ENCODE measurements around the gene NOXO1.
A peak's percentile ranks its signal among the peaks of the same experiment; 100 is the strongest.

Gene NOXO1

DNA sequence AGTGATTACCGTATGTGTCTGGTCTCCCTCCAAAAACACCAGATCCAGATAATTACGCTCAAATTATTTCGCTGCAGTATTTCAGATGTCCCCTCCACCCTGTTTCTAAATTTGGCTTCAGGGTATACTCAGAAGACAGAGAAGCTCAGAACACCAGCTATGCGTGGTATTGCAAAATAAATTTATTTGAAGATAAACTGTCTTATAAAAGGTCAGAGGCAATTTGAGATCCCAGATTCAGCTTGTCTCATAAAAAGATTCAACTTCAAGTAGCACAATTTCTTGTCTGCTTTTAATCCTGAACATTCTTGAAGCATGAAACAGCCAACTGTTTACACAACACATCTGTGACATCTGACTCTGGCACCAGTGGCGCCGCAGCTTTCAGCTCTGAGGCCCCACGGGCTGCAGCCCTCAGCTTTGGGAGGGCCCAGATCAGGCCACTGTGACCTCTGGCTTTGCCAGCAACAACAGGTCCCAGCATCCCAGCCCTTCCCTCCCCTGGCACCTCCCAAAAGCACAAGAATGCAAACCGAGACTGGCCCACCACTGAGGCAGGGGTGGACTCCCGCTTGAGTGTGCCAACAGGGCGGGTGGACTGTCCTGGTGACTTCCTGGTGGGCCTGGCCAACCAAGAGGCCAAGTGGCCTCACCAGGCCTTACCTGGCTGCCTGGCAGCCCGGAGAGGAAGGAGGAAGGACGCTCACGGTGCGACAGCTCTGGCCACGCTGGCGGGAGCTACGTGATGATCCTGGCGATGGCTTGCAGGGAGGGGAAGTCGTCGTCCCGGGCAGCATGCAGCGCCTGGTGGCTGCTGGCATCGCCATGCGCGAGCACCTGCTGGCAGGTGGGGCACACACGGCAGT, 16.5 kb upstream of the NOXO1 start:
- no peak for DNase-seq (ENCODE audit: low read depth)

DNA sequence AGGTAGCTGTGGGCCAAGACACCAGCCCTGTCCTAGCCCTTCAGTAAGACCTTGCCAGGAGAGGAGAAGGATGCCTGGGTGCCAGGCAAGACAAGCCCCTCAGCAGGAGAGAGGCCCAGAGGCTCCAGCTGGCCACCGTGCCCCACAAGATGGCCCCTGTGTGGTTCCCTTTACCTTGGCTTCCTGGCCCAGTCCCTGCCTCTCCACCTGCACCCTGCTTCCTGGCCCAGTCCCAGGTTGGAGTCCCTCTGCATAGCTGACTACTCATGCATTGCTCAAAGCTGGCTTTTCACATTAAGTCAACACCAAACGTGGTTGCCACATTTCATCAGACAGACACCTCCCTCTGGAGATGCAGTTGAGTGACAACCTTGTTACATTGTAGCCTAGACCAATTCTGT, 12.5 kb upstream of the NOXO1 start:
- DNase-seq (ENCODE audit: low read depth): no peak

- DNase-seq (ENCODE audit: low read depth): no peak
Measured at GRCh38 chr16:1992704-1993317, 11.5 kb upstream of the NOXO1 start.

- DNase-seq (ENCODE audit: low read depth): peak; percentile 94
Measured at GRCh38 chr16:1991948-1992703, 10.9 kb upstream of the NOXO1 start.

DNA sequence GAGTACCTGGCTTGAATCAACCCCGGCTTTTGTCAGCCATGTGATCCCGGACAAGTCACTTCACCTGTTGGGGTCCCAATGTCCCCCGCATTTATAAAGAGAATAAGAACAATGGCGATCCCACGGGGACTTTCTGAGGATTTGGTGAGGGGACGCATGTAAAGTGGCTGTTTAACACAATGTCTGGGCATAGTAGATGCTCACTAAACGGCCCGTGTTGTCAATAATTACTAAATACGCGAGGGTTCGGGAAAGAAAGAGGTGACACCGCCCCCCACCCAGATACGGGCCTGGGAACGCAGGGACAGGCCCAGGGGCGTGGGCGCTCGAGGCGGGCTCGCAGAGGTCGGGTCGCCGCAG, 10.3 kb upstream of the NOXO1 start:
- DNase-seq (ENCODE audit: low read depth): no peak

GRCh38 chr16:1991135-1991551, 9.9 kb upstream of the NOXO1 start:
- DNase-seq (ENCODE audit: low read depth): no peak

GRCh38 chr16:1990351-1991134, 9.3 kb upstream of the NOXO1 start:
- DNase-seq (ENCODE audit: low read depth): no peak

DNA sequence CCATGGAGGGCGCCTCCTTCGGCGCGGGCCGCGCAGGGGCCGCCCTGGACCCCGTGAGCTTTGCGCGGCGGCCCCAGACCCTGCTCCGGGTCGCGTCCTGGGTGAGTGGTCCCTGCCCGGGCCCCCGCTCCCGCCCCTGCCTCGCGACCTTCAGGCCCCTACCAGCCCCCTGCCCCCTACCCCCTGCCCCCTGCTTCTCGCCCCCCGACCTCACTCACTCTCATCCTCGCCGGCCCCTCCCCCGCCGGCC, 8.8 kb upstream of the NOXO1 start:
- no peak for DNase-seq (ENCODE audit: low read depth)

DNA sequence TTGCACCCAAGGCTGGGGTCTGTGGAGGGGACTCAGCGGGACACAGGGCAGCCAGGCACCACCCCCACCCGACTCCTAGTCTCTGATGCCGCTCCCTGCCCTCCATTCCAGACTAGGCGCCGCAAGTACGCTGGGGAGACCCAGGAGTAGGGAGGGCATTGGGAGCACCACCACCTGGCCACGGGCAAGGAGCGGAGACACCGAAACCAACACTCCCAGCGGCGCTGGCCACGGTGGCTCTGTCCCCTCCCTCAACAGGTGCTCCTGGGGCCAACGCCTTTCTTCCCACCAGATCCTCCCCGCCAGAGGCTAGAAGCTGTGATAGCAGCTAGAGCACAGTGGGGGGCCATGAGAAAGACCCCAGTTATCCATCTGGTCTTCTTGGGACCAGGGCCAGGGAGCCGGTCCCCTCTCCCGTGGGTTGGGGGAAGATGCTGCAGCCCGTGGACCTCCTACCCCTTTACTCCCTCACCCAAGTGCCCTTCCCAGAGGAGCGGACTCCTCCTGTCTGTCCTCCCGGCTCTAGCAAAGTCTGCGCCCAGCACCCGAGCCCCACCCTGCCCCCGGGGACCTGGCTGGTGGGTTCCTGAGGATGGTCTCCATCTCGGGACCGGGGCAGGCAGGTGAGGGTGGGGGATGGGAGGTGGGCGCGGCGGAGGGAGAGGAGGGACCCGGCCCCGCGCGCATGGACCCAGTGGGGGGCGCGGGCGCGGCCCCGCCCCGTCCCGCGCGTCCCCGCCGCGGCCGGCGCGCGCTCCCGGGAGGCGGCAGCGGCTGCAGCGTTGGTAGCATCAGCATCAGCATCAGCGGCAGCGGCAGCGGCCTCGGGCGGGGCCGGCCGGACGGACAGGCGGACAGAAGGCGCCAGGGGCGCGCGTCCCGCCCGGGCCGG, 8.2 kb upstream of the NOXO1 start, which contains the start of gene SYNGR3:
SYNGR3 (plus strand) TSS at position 762 of the 892 bp plus-strand sequence. CDS start 133 bp downstream, outside the sequence.
- no peak for DNase-seq (ENCODE audit: low read depth)

GRCh38 chr16:1987198-1987597, 5.9 kb upstream of the NOXO1 start:
- no peak for DNase-seq (ENCODE audit: low read depth)

GRCh38 chr16:1985466-1986150, 4.3 kb upstream of the NOXO1 start:
- no peak for DNase-seq (ENCODE audit: low read depth)

GRCh38 chr16:1984347-1985225, 3.3 kb upstream of the NOXO1 start:
- DNase-seq (ENCODE audit: low read depth): no peak

GRCh38 chr16:1983544-1984346, 2.5 kb upstream of the NOXO1 start, which contains the start of gene GFER:
TSS of gene GFER (plus strand) at chr16:1984193. CDS start at chr16:1984219, 26 bp downstream.
- DNase-seq (ENCODE audit: low read depth): peak; percentile 65

GRCh38 chr16:1982991-1983543, 1.8 kb upstream of the NOXO1 start:
- DNase-seq (ENCODE audit: low read depth): no peak

GRCh38 chr16:1982013-1982433, 754 bp upstream of the NOXO1 start:
- no peak for DNase-seq (ENCODE audit: low read depth)

- no peak for DNase-seq (ENCODE audit: low read depth)
Measured at GRCh38 chr16:1980770-1981087, 540 bp downstream of the NOXO1 start.

DNA sequence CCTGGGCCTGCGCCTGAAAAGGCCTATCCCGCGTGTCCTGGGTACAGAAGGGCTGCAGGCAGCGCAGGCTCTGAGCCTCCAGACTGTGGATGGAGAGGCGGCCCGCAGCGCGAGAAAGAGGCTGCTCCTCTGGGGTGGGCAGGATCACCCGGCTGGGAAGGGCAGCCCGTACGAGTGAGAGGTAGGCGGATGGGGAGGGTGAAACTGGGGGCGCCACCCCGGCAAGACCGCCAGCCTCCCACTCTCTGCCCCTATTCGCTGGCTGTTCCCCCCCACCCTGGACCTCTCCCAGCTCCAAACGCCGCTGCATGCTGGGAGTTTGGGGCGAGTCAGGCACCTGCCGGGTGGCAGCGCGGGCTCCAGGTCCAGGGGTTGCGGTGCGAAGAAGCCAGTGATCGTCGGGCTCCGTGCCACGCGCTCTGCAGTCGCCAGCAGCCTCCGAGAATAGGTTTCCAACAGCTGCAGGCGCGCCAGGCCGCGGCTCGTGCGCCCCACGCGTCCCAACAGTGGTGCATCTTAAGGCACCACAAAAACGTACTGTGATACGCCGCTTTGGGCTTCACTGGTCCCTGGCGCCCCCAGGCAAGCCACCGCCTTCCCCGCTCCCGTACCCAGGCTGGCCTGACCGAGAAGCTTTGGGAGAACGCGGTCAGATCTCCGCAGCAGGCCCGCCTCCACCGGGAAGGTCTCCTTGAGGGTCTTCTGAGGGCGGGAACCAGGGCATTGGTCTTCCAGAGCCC, 1.1 kb downstream of the NOXO1 start:
- DNase-seq (ENCODE audit: low read depth): no peak
